Kidney (tissue), 14 donors: ENCODE data around the gene ARMH2. TPM values are rescaled to one million over a fixed set of nuclear protein-coding genes. Genes with fewer than 3 reads are reported as not detected.
A peak's percentile ranks its signal among the peaks of the same experiment; 100 is the strongest.

ENCODE experiments used
- DNase-seq, 5 donors: peaks; one replicate each; pipeline ENCODE4 v3.0.0-alpha.2; 2013 to 2020
- FAIRE-seq: peaks from 2 replicates; lab custom pipeline; 2012; peaks lifted over from hg19 to GRCh38; lab: Jason Lieb, UNC
- H3K27ac ChIP-seq, 2 donors: one replicate each; pipeline ENCODE4 v1.7.0; 2013; ENCODE audit warnings: low read depth in 2 of 2, low read length in 2 of 2, inconsistent platforms in 1 of 2
- H3K27me3 ChIP-seq: one replicate; pipeline ENCODE4 v1.7.1; 2013; ENCODE audit warnings: low read length, inconsistent platforms; ENCODE audit not compliant: control insufficient read depth, insufficient read depth
- H3K36me3 ChIP-seq, 3 donors: one replicate each; pipeline versions ENCODE4 v1.7.0 to v1.7.1; 2013; ENCODE audit warnings: low read length in 3 of 3, control low read depth in 1 of 3, inconsistent platforms in 1 of 3; ENCODE audit not compliant: insufficient read depth in 3 of 3, control insufficient read depth in 2 of 3
- H3K4me1 ChIP-seq, 3 donors: one replicate each; pipeline versions ENCODE4 v1.7.0 to v1.7.1; 2013; ENCODE audit warnings: low read length in 3 of 3, inconsistent platforms in 1 of 3, low read depth in 1 of 3; ENCODE audit not compliant: control insufficient read depth in 2 of 3, insufficient read depth in 2 of 3
- H3K4me3 ChIP-seq, 3 donors: one replicate each; pipeline versions ENCODE4 v1.7.0 to v1.8.1; 2013; ENCODE audit warnings: low read length in 3 of 3, control low read depth in 1 of 3, inconsistent platforms in 1 of 3
- H3K9ac ChIP-seq, 3 donors: one replicate each; pipeline versions ENCODE4 v1.7.0 to v1.7.1; 2013; ENCODE audit warnings: low read length in 3 of 3, control low read depth in 1 of 3, inconsistent platforms in 1 of 3
- H3K9me3 ChIP-seq, 3 donors: one replicate each; pipeline versions ENCODE4 v1.7.0 to v1.7.1; 2013; ENCODE audit warnings: low read length in 3 of 3, control low read depth in 1 of 3, inconsistent platforms in 1 of 3; ENCODE audit not compliant: control insufficient read depth in 2 of 3, insufficient read depth in 1 of 3
- CTCF ChIP-seq: IDR thresholded peaks from 3 replicates; pipeline ENCODE4 v1.5.1; 2012; ENCODE audit warnings: mild to moderate bottlenecking, moderate library complexity, borderline replicate concordance; ENCODE audit not compliant: insufficient read depth; ENCODE audit errors: extremely low read depth
- intact Hi-C: fragments of 100-400 bp; cut with DNase I; formaldehyde crosslinking; loops from one replicate; pipeline ENCODE4 v1.11.1; 2022
- polyA plus RNA-seq: library from polyadenylated mRNA; stranded (reverse); fragments of 350-450 nt; fragmentation: Illumina TruSeq; extraction: RNeasy Lipid Tissue Mini Kit (QIAGEN cat#74804); gene quantifications from one replicate; pipeline ENCODE4 v1.2.3, GENCODE V29; 2014; ENCODE audit warnings: low read depth, low replicate concordance; ENCODE audit not compliant: insufficient read depth
- total RNA-seq: library from RNA; stranded (reverse); fragmentation: NEBNext Ultra II Directional; extraction: Animal tissue kit (Norgen Biotek cat#: 25700); gene quantifications from one replicate; pipeline ENCODE4 v1.2.1, GENCODE V29; 2021
- donor health status: control.
- donor health status: control.
- donor health status: control.
- donor health status: control.
- donor health status: control.
- donor health status: DM: yes; HTN: yes; CAD: no.
- donor health status: Normal renal cell carcinoma (clear cell type).

ARMH2 gene
- total and polyA plus RNA-seq, 2 donors from 2014 or later: not detected

DNA sequence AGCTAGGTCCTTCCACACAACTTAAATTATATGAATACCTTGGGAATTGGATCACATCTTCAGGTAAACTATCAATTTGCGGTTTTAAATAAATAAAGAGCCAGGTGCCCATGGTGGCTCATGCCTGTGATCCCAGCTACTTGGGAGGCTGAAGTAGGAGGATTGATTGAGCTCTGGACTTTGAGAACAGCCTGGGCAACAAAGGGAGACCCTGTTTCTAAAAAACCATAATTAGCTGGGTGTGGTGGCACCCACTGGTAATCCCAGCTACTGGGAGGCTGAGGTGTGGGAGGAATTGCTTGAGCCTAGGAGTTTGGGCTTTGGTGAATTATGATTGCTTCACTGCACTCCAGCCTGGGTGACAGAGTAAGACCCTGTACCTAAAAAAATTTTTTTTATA is 20.6 kb downstream of the ARMH2 start:
- Histone ChIP-seq H3K27me3 (no peaks in the 10 kb centered on the region), H3K4me1 (peaks cover 0 to 3% (median 0%) of the 10 kb centered on the region in 3 donors), H3K27ac (no peak overlapping the region), H3K9ac (no peak overlapping the region), H3K9me3 (no peaks in the 10 kb centered on the region), H3K4me3 (peak overlapping the region in 1 of 3 donors; percentile 16), H3K36me3 (peaks cover 0 to 5% (median 3%) of the 10 kb centered on the region in 3 donors)
- intact Hi-C loops: no loop called here
- TF ChIP-seq CTCF: no peak
- no peak for FAIRE-seq
- DNase-seq: no peak

DNA sequence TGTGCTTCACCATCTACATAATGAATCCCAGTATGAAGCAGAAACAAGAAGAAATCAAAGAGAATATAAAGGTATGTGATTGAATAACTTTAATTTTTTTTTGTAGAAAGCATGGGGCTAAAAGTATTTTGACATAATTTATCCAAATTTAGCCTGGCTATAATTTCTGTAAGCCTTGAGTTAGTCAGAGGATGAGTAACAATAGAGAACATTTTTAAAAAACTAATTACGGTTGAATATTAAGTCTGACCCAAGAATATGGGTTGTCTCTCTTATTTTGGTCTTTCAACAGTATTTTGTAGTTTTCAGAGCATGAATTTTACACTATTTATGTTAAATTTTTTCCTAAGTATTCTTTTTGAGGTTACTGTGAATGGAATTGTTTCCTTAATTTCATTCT is 21.5 kb downstream of the ARMH2 start:
- Histone ChIP-seq H3K9ac (no peak overlapping the region), H3K27ac (no peak overlapping the region), H3K27me3 (no peaks in the 10 kb centered on the region), H3K9me3 (no peaks in the 10 kb centered on the region), H3K36me3 (peaks cover 0 to 3% (median 3%) of the 10 kb centered on the region in 3 donors), H3K4me1 (peaks cover 0 to 3% (median 0%) of the 10 kb centered on the region in 3 donors), H3K4me3 (no peak overlapping the region)
- DNase-seq (no peak), FAIRE-seq (no peak)
- TF ChIP-seq CTCF: no peak
- intact Hi-C loops: no loop called here

DNA sequence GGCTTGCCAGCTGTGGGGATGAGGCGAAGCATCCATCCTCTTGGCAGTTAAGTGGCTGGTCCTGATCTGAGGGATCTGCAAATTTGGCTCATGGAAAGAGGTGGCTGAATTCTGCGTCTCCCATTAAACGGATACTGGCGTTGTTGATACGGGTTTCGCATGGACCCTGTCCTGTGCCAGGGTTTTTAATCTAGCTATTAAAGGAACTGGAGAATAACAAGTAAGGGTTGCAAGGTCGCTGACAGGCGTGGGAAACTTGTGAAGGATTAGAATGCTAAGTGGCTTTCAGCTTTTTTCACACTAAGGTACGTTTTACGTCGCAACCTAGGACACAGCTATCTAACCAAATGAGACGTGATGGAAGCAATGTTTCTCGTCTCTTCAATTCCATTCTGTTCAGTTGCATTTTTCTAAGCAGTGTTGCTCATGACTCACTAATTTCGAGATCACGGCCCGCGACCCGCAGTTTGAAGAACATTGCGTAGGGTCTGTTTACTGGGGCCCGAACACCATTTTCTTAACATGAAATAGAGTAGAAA is 23.1 kb downstream of the ARMH2 start:
- H3K36me3 ChIP-seq: no peaks in the 10 kb centered on the region
- peak overlapping the region; percentile 97 to 98 for H3K27ac ChIP-seq
- no peak for DNase-seq

More for the DNA sequence above, 23.1 kb downstream of the ARMH2 start:
- H3K9ac ChIP-seq: peak overlapping the region; percentile 81 to 99 (median 95)
- no peaks in the 10 kb centered on the region for H3K9me3 ChIP-seq
- H3K27me3 ChIP-seq: no peaks in the 10 kb centered on the region
- intact Hi-C loops: no loop called here
- peaks cover 0 to 3% (median 0%) of the 10 kb centered on the region in 3 donors for H3K4me1 ChIP-seq
- peak overlapping the region; percentile 93 to 100 (median 100) for H3K4me3 ChIP-seq
- no peak for FAIRE-seq
- no peak for TF ChIP-seq CTCF
